HepG2 (cell line): ENCODE results near the gene ATP6V0E2. TPM values are rescaled to one million over a fixed set of nuclear protein-coding genes. Genes with fewer than 3 reads are reported as not detected.

Experiments
- E2F1 ChIP-seq: sonication (generic); formaldehyde crosslinking; IDR thresholded peaks from 2 replicates; pipeline ENCODE4 v1.5.0; 2020; ENCODE audit warnings: missing genetic modification reagents
- E2F5 ChIP-seq: sonication (generic); formaldehyde crosslinking; conservative IDR thresholded peaks from 2 replicates; pipeline ENCODE4 v1.4.0; 2020; ENCODE audit warnings: missing genetic modification reagents
- FOXO1 ChIP-seq: sonication (generic); formaldehyde crosslinking; IDR thresholded peaks from 2 replicates; pipeline ENCODE4 v1.4.0; 2020; ENCODE audit warnings: missing genetic modification reagents
- HES4 ChIP-seq: sonication (generic); formaldehyde crosslinking; IDR thresholded peaks from 2 replicates; pipeline ENCODE4 v1.9.0; 2021; ENCODE audit warnings: mild to moderate bottlenecking, missing genetic modification reagents, borderline replicate concordance
- KDM4B ChIP-seq: sonication (generic); formaldehyde crosslinking; IDR thresholded peaks from 2 replicates; pipeline ENCODE4 v1.4.0; 2020; ENCODE audit warnings: missing genetic modification reagents
- LCORL ChIP-seq, 2 experiments: fragments of 450-650 bp in 1 of 2; sonication (generic) in 1 of 2; formaldehyde crosslinking in 1 of 2; IDR thresholded peaks; 2 replicates each; pipeline versions ENCODE4 v1.5.0 to v1.6.1; 2017 to 2020; ENCODE audit warnings: antibody characterized with exemption in 1 of 2, missing genetic modification reagents in 1 of 2
- MXD1 ChIP-seq: sonication (generic); formaldehyde crosslinking; IDR thresholded peaks from 2 replicates; pipeline ENCODE4 v1.4.0; 2020; ENCODE audit warnings: mild to moderate bottlenecking, missing genetic modification reagents
- NKX3-1 ChIP-seq: sonication (generic); formaldehyde crosslinking; IDR thresholded peaks from 2 replicates; pipeline ENCODE4 v1.5.0; 2020; ENCODE audit warnings: missing genetic modification reagents
- NONO ChIP-seq, 2 experiments: fragments of 450-650 bp in 1 of 2; sonication (generic) in 1 of 2; formaldehyde crosslinking in 1 of 2; IDR thresholded peaks in 1 of 2; conservative IDR thresholded peaks in 1 of 2; 2 replicates each; pipeline versions ENCODE4 v1.6.1 to v1.8.0; 2017 to 2022; ENCODE audit warnings: mild to moderate bottlenecking in 1 of 2, missing genetic modification reagents in 1 of 2, moderate library complexity in 1 of 2
- PAF1 ChIP-seq: IDR thresholded peaks from 2 replicates; pipeline ENCODE4 v1.6.1; 2016; ENCODE audit warnings: missing genetic modification reagents, missing compliant biosample characterization
- REPIN1 ChIP-seq: sonication (generic); formaldehyde crosslinking; IDR thresholded peaks from 2 replicates; pipeline ENCODE4 v1.8.0; 2022; ENCODE audit warnings: missing genetic modification reagents, low read depth, mild to moderate bottlenecking, borderline replicate concordance
- RFX1 ChIP-seq: fragments of 450-650 bp; IDR thresholded peaks from 2 replicates; pipeline ENCODE4 v1.6.1; 2017
- YEATS2 ChIP-seq: sonication (generic); formaldehyde crosslinking; IDR thresholded peaks from 2 replicates; pipeline ENCODE4 v1.4.0; 2020; ENCODE audit warnings: missing genetic modification reagents, borderline replicate concordance
- ZBED4 ChIP-seq: sonication (generic); formaldehyde crosslinking; IDR thresholded peaks from 2 replicates; pipeline ENCODE4 v1.4.0; 2020; ENCODE audit warnings: missing genetic modification reagents, borderline replicate concordance
- ZBTB38 ChIP-seq: sonication (generic); formaldehyde crosslinking; IDR thresholded peaks from 2 replicates; pipeline ENCODE4 v1.5.1; 2020; ENCODE audit warnings: mild to moderate bottlenecking, missing genetic modification reagents
- ZFP37 ChIP-seq: sonication (generic); formaldehyde crosslinking; IDR thresholded peaks from 2 replicates; pipeline ENCODE4 v1.4.0; 2020; ENCODE audit warnings: missing genetic modification reagents, borderline replicate concordance
- ZKSCAN8 ChIP-seq: IDR thresholded peaks from 2 replicates; pipeline ENCODE4 v1.6.1; 2016; ENCODE audit warnings: borderline replicate concordance, missing genetic modification reagents, missing compliant biosample characterization
- ZNF333 ChIP-seq: sonication (generic); formaldehyde crosslinking; IDR thresholded peaks from 2 replicates; pipeline ENCODE4 v1.4.0; 2020; ENCODE audit warnings: mild to moderate bottlenecking, missing genetic modification reagents, borderline replicate concordance
- ZNF432 ChIP-seq: sonication (generic); formaldehyde crosslinking; IDR thresholded peaks from 2 replicates; pipeline ENCODE4 v1.5.0; 2020; ENCODE audit warnings: missing genetic modification reagents, mild to moderate bottlenecking, borderline replicate concordance
- ZNF724P ChIP-seq: sonication (generic); formaldehyde crosslinking; IDR thresholded peaks from 2 replicates; pipeline ENCODE4 v1.8.0; 2022; ENCODE audit warnings: missing genetic modification reagents, borderline replicate concordance
- ZNF747 ChIP-seq: sonication (generic); formaldehyde crosslinking; IDR thresholded peaks from 2 replicates; pipeline ENCODE4 v1.8.1; 2023; ENCODE audit warnings: missing genetic modification reagents, mild to moderate bottlenecking, borderline replicate concordance
- polyA plus RNA-seq, 8 experiments: library from polyadenylated mRNA; depleted of rRNA in 3 of 8; stranded (reverse) in 7 of 8; unstranded in 1 of 8; fragments of >200 nt; fragmentation: Illumina TruSeq in 4 of 8; extraction: Trizol in 4 of 8; gene quantifications; 2 replicates each; pipeline versions ENCODE4 v1.2.1 to v1.2.3, GENCODE V29; 2011 to 2016; ENCODE audit warnings: low read depth in 4 of 8, missing spikeins in 1 of 8, mixed read lengths in 1 of 8; ENCODE audit not compliant: insufficient read depth in 1 of 8
- total RNA-seq, 5 experiments: library from RNA; depleted of rRNA; stranded (reverse); fragments of >200 nt; fragmentation: Illumina TruSeq; extraction: Trizol; gene quantifications; 2 replicates each; pipeline ENCODE4 v1.2.3, GENCODE V29; 2016; ENCODE audit warnings: low read depth in 1 of 5

Gene ATP6V0E2
- total and polyA plus RNA-seq, 2 of the 13 experiments (the other 11 are each of a cell fraction or from before 2014, with no cell fraction given), result 36.8 to 203 TPM

GRCh38 chr7:149873970-149874643, 338 bp downstream of the ATP6V0E2 start (continued):
- TF ChIP-seq ZBED4, result no peak
- 0 out of 2 replicates have a peak, but pooled peaks have one; percentile 21 for TF ChIP-seq ZBTB38 (CRISPR knock-in tag)
- TF ChIP-seq PAF1 (CRISPR knock-in tag), result no peak
- TF ChIP-seq LCORL (IDR thresholded peaks at IDR 0.05), result no peak
- peak; percentile 64 for TF ChIP-seq LCORL (CRISPR knock-in tag; IDR thresholded peaks at IDR 0.05)
- TF ChIP-seq ZNF747 (CRISPR knock-in tag), result no peak
- TF ChIP-seq YEATS2 (CRISPR knock-in tag), result peak; percentile 47; the same call in 1 of the 2 replicates
- TF ChIP-seq FOXO1 (CRISPR knock-in tag), result peak; percentile 38; the same call in 1 of the 2 replicates
- 0 out of 2 replicates have a peak, but pooled peaks have one; percentile 70 for TF ChIP-seq E2F1 (CRISPR knock-in tag)
- TF ChIP-seq E2F5 (CRISPR knock-in tag), result no peak; the same call in 1 of the 2 replicates
- TF ChIP-seq MXD1 (CRISPR knock-in tag), result peak; percentile 79; the same call in 1 of the 2 replicates
- TF ChIP-seq ZNF333 (CRISPR knock-in tag), result peak; percentile 81; the same call in 1 of the 2 replicates
- TF ChIP-seq HES4 (CRISPR knock-in tag), result no peak
- 0 out of 2 replicates have a peak, but pooled peaks have one; percentile 41 for TF ChIP-seq ZFP37 (CRISPR knock-in tag)
- TF ChIP-seq RFX1, result no peak
- TF ChIP-seq ZNF432 (CRISPR knock-in tag), result no peak
- TF ChIP-seq NONO (IDR thresholded peaks at IDR 0.05), result no peak
- 0 out of 2 replicates have a peak, but pooled peaks have one; percentile 41 for TF ChIP-seq NONO (CRISPR knock-in tag; conservative IDR thresholded peaks at IDR 0.05)
- TF ChIP-seq ZKSCAN8, result no peak
- no peak; the same call in 1 of the 2 replicates for TF ChIP-seq NKX3-1 (CRISPR knock-in tag)
- TF ChIP-seq KDM4B (CRISPR knock-in tag), result no peak
- no peak for TF ChIP-seq REPIN1 (CRISPR knock-in tag)
- 0 out of 2 replicates have a peak, but pooled peaks have one; percentile 7 for TF ChIP-seq ZNF724P (CRISPR knock-in tag)
